ENCODE results near the gene UBR2.
A peak's percentile ranks its signal among the peaks of the same experiment; 100 is the strongest.

The UBR2 gene

DNA sequence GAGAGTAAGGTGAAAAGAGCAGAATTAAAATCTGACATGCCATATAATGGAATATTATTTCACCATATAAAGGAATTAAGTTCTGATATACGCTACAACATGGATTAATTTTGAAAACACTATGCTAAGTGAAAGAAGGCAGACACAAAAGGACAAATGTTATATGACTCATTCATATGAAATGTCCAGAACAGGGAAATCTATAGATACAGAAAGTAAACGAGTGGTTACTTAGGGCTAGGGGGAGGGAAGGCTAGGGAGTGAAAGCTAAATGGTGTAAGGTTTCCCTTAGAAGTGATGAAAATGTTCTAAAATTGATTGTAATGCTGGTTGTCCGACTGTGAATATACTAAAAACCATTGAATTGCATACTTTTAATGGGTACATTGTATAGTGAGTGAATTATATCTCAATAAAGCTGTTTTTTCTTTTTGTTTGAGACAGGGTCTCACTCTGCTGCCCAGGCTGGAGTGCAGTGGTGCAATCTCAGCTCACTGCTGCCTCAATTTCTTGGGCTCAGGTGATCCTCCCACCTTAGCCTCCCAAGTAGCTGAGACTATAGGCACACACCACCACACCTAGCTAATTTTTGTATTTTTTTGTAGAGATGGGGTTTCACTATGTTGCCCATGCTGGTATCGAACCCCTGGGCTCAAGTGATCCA lies 150.4 kb downstream of the UBR2 start:
- no peak overlapping the region for H3K4me3 ChIP-seq (ENCODE audit: low read depth, low read length)
- TF ChIP-seq, protein P1, sequence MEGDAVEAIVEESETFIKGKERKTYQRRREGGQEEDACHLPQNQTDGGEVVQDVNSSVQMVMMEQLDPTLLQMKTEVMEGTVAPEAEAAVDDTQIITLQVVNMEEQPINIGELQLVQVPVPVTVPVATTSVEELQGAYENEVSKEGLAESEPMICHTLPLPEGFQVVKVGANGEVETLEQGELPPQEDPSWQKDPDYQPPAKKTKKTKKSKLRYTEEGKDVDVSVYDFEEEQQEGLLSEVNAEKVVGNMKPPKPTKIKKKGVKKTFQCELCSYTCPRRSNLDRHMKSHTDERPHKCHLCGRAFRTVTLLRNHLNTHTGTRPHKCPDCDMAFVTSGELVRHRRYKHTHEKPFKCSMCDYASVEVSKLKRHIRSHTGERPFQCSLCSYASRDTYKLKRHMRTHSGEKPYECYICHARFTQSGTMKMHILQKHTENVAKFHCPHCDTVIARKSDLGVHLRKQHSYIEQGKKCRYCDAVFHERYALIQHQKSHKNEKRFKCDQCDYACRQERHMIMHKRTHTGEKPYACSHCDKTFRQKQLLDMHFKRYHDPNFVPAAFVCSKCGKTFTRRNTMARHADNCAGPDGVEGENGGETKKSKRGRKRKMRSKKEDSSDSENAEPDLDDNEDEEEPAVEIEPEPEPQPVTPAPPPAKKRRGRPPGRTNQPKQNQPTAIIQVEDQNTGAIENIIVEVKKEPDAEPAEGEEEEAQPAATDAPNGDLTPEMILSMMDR (IDR thresholded peaks at IDR 0.05; ENCODE audit: borderline replicate concordance, insufficient read depth, low read depth, low read length): no peak

DNA sequence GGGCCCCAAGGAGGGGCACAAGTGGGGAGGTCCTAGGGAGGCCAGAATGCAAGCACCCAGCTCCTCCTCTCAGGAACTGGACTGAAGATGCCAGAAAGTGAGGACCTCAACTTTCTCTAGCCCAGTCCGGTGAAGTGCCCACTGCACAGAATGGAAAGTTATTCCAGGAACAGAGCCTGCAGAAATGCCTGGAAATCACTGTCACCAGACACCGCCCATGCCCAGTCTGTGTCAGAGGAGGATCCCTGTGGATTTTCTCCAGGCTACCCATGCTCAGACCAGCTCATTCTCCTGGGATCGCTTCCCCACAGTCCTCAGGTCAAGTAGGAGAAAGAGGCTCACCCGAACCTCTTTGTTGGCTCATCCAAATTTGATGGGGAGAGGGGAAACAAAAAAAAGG lies 152.0 kb downstream of the UBR2 start:
- TF ChIP-seq, protein P1 (IDR thresholded peaks at IDR 0.05; ENCODE audit: borderline replicate concordance, insufficient read depth, low read depth, low read length): no peak
- no peak overlapping the region for H3K4me3 ChIP-seq (ENCODE audit: low read depth, low read length)

DNA sequence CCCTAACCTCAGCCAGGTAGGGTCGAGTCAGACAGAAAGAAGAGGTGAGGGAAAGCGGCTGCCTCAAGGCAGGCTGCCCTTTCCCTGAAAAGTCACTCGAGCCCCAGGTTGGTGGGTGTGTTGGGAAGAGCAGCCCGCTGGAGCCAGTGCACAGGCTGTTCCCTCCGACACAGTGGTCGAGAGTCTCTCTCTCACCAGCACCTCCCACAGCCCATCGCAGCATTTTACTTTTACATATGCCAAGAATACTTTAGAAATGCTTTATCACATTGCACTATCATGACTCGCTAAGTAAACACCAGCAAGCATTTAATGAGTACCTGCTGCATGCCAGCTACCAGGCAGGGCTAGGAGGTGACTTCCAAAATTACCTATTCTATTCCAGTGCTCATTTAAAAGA lies 156.9 kb downstream of the UBR2 start:
- no peak overlapping the region for H3K4me3 ChIP-seq (ENCODE audit: low read depth, low read length)
- TF ChIP-seq, protein P1 (IDR thresholded peaks at IDR 0.05; ENCODE audit: borderline replicate concordance, insufficient read depth, low read depth, low read length): no peak

- TF ChIP-seq, protein P1 (IDR thresholded peaks at IDR 0.05; ENCODE audit: borderline replicate concordance, insufficient read depth, low read depth, low read length): no peak
- no peak within 1 kb of the TSS for H3K4me3 ChIP-seq (ENCODE audit: low read depth, low read length)
Measured at GRCh38 chr6:42722497-42722896, 158.7 kb downstream of the UBR2 start, which contains the start of gene PRPH2. PRPH2 (minus strand) TSS chr6:42722597; CDS start chr6:42722334, 263 bp downstream.

DNA sequence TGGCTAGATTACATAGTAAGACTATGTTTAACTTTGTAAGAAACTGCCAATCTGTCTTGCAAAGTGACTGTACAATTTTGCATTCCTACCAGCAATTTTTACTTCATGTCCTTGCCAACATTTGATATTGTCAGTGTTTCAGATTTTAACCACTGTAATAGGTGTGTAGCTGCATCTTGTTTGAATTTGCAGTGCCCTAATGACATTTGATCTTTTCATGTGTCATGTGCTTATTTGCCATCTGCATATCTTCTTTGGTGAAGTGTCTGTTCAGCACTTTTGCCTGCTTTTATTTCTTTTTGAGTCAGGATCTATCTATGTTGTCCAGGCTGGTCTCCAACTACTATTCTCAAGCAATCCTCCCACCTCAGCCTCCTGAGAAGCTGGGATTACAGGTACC lies 161.0 kb downstream of the UBR2 start:
- TF ChIP-seq, protein P1 (IDR thresholded peaks at IDR 0.05; ENCODE audit: borderline replicate concordance, insufficient read depth, low read depth, low read length): no peak
- no peak overlapping the region for H3K4me3 ChIP-seq (ENCODE audit: low read depth, low read length)

GRCh38 chr6:42726026-42726425 lies 162.2 kb downstream of the UBR2 start:
- TF ChIP-seq, protein P1 (IDR thresholded peaks at IDR 0.05; ENCODE audit: borderline replicate concordance, insufficient read depth, low read depth, low read length): no peak
- H3K4me3 ChIP-seq (ENCODE audit: low read depth, low read length): no peak overlapping the region

- TF ChIP-seq, protein P1 (IDR thresholded peaks at IDR 0.05; ENCODE audit: borderline replicate concordance, insufficient read depth, low read depth, low read length): peak; percentile 67
- peak overlapping the region; percentile 10 for H3K4me3 ChIP-seq (ENCODE audit: low read depth, low read length)
Measured at GRCh38 chr6:42726485-42727086, 162.8 kb downstream of the UBR2 start.

All from GM12875 (cell line).